Endothelial cell of umbilical vein (primary cell): ENCODE results near the gene ZBTB46. TPM values are rescaled to one million over a fixed set of nuclear protein-coding genes. Genes with fewer than 3 reads are reported as not detected.

Experiments used
- BruUV-seq: library from RNA; stranded (reverse); fragments of 400-500 nt; replicated peaks from 2 replicates; lab custom pipeline; 2021; lab: Mats Ljungman, UMichigan
- CTCF ChIA-PET: fragments of 300-600, 350-600 bp; sonication (Branson Sonifier 250); formaldehyde crosslinking; loops from one replicate; lab custom pipeline; 2021; ENCODE audit warnings: antibody characterized with exemption, inconsistent platforms; lab: Charles Lee
- POLR2A ChIA-PET: fragments of 300-600, 350-600 bp; sonication (Branson Sonifier 250); formaldehyde crosslinking; loops from one replicate; lab custom pipeline; 2021; ENCODE audit warnings: antibody characterized with exemption, inconsistent platforms; lab: Charles Lee
- DNase-seq: peaks from one replicate; pipeline ENCODE4 v3.0.0-alpha.2; 2011; ENCODE audit warnings: low read depth, low spot score
- FAIRE-seq: peaks from 2 replicates; lab custom pipeline; 2011; peaks lifted over from hg19 to GRCh38; lab: Jason Lieb, UNC
- H2AFZ ChIP-seq: 2 replicates; pipeline ENCODE4 v1.6.0; 2012; ENCODE audit warnings: low read depth, low read length, control low read depth, inconsistent platforms
- H3K27ac ChIP-seq: 2 replicates; pipeline ENCODE4 v1.5.1; 2011; ENCODE audit warnings: low read depth, mild to moderate bottlenecking, control low read depth, low read length, moderate library complexity; ENCODE audit not compliant: insufficient read depth
- H3K27me3 ChIP-seq, 2 experiments: 2 replicates each; pipeline versions ENCODE4 v1.6.0 to v1.6.1; 2011; ENCODE audit warnings: low read length in 2 of 2, mixed read lengths in 1 of 2; ENCODE audit not compliant: control insufficient read depth in 2 of 2, insufficient read depth in 2 of 2
- H3K36me3 ChIP-seq, 2 experiments: 2 replicates in 1 of 2; 3 replicates in 1 of 2; pipeline ENCODE4 v1.5.1; 2011; ENCODE audit warnings: low read length in 2 of 2, mild to moderate bottlenecking in 1 of 2, moderate library complexity in 1 of 2; ENCODE audit not compliant: control insufficient read depth in 2 of 2, insufficient read depth in 2 of 2; ENCODE audit errors: extremely low read depth in 1 of 2
- H3K4me1 ChIP-seq: 3 replicates; pipeline ENCODE4 v1.5.1; 2011; ENCODE audit warnings: mild to moderate bottlenecking, low read length; ENCODE audit not compliant: control insufficient read depth, insufficient read depth; ENCODE audit errors: extremely low read depth
- H3K4me2 ChIP-seq: 2 replicates; pipeline ENCODE4 v1.6.1; 2011; ENCODE audit warnings: low read length, control low read depth, mixed read lengths; ENCODE audit not compliant: insufficient read depth
- H3K4me3 ChIP-seq, 3 experiments: fragments of 200-600 bp in 1 of 3; sonication (generic), shearing (Covaris generic) in 1 of 3; replicated peaks in 1 of 3; 2 replicates each; pipeline ENCODE4 v1.5.1; 2011 to 2016; ENCODE audit warnings: control low read depth in 3 of 3, low read length in 3 of 3, mild to moderate bottlenecking in 2 of 3, inconsistent platforms in 1 of 3, low read depth in 1 of 3, moderate library complexity in 1 of 3; ENCODE audit not compliant: insufficient read depth in 1 of 3
- H3K79me2 ChIP-seq: 2 replicates; pipeline ENCODE4 v1.6.0; 2012; ENCODE audit warnings: low read length, inconsistent platforms; ENCODE audit not compliant: control insufficient read depth, insufficient read depth
- H3K9ac ChIP-seq: replicated peaks from 2 replicates; pipeline ENCODE3; 2011; ENCODE audit warnings: low read length, control low read depth; ENCODE audit not compliant: insufficient read depth; ENCODE audit errors: extremely low read depth
- H3K9me1 ChIP-seq: replicated peaks from 3 replicates; pipeline ENCODE4 v1.6.0; 2011; ENCODE audit warnings: mild to moderate bottlenecking, low read length; ENCODE audit not compliant: control insufficient read depth, insufficient read depth; ENCODE audit errors: extremely low read depth
- H3K9me3 ChIP-seq: replicated peaks from 2 replicates; pipeline ENCODE4 v1.5.1; 2012; ENCODE audit warnings: low read length, inconsistent platforms; ENCODE audit not compliant: control insufficient read depth, insufficient read depth
- H4K20me1 ChIP-seq: replicated peaks from 2 replicates; pipeline ENCODE3; 2011; ENCODE audit warnings: mild to moderate bottlenecking, low read length; ENCODE audit not compliant: control insufficient read depth, insufficient read depth; ENCODE audit errors: extremely low read depth
- EZH2 ChIP-seq: IDR thresholded peaks from 2 replicates; pipeline ENCODE4 v1.6.1; 2012; ENCODE audit warnings: borderline replicate concordance, low read depth, mild to moderate bottlenecking, moderate library complexity, low read length, inconsistent platforms; ENCODE audit not compliant: severe bottlenecking
- FOS ChIP-seq: IDR thresholded peaks from 2 replicates; pipeline ENCODE4 v1.6.1; 2011; ENCODE audit warnings: mild to moderate bottlenecking, low read length, moderate library complexity, borderline replicate concordance; ENCODE audit not compliant: insufficient read depth
- GATA2 ChIP-seq: IDR thresholded peaks from 2 replicates; pipeline ENCODE4 v1.7.0; 2011; ENCODE audit warnings: low read depth, mild to moderate bottlenecking, moderate library complexity, mixed read lengths, low read length; ENCODE audit not compliant: insufficient read length, insufficient read depth
- JUN ChIP-seq: IDR thresholded peaks from 2 replicates; pipeline ENCODE4 v1.6.1; 2011; ENCODE audit warnings: borderline replicate concordance, low read depth; ENCODE audit not compliant: insufficient read length, insufficient read depth
- MYC ChIP-seq: IDR thresholded peaks from one replicate; pipeline ENCODE4 v1.6.1; 2011; ENCODE audit warnings: mild to moderate bottlenecking, low read depth, low read length
- POLR2AphosphoS5 ChIP-seq: IDR thresholded peaks from 2 replicates; pipeline ENCODE4 v1.6.1; 2012; ENCODE audit warnings: low read depth, mild to moderate bottlenecking, control low read depth, low read length, moderate library complexity; ENCODE audit not compliant: insufficient read depth
- dilution Hi-C: fragments of 300-500 bp; cut with MboI; formaldehyde crosslinking; loops from one replicate; pipeline ENCODE4 v1.15.0; 2019; ENCODE audit warnings: low sequenced_read_pairs; ENCODE audit not compliant: extremely low pct_ligation_motif_present
- intact Hi-C: fragments of 100-400 bp; cut with micrococcal nuclease; formaldehyde crosslinking; loops from one replicate; pipeline ENCODE4 v1.10.0; 2022
- polyA plus RNA-seq, 4 experiments: library from polyadenylated mRNA; depleted of rRNA in 3 of 4; stranded (reverse) in 3 of 4; unstranded in 1 of 4; fragments of >200 nt; gene quantifications; 2 replicates each; pipeline versions ENCODE4 v1.2.1 to v1.2.3, GENCODE V29; 2011 to 2012; ENCODE audit warnings: missing spikeins in 1 of 4
- total RNA-seq: library from RNA; stranded (reverse); gene quantifications from 2 replicates; pipeline ENCODE4 v1.2.3, GENCODE V29; 2021
- TF ChIP-seq, protein P1 (sequence below): IDR thresholded peaks from 2 replicates; pipeline ENCODE4 v1.6.1; 2011; ENCODE audit not compliant: insufficient read depth, insufficient read length
- TF ChIP-seq, protein P2 (sequence below), 2 donors: IDR thresholded peaks; 1 replicate in 1 of 2; 2 replicates in 1 of 2; pipeline ENCODE4 v1.5.1; 2011; ENCODE audit warnings: low read length in 2 of 2, mild to moderate bottlenecking in 2 of 2, moderate library complexity in 2 of 2, control low read depth in 1 of 2, inconsistent platforms in 1 of 2, low read depth in 1 of 2; ENCODE audit not compliant: insufficient read depth in 1 of 2; ENCODE audit errors: extremely low read depth in 1 of 2

Gene ZBTB46
- total and polyA plus RNA-seq, 2 donors (not counting 3 experiments of a cell fraction or from before 2014, with no cell fraction given), result 1.3 to 7.1 TPM

DNA sequence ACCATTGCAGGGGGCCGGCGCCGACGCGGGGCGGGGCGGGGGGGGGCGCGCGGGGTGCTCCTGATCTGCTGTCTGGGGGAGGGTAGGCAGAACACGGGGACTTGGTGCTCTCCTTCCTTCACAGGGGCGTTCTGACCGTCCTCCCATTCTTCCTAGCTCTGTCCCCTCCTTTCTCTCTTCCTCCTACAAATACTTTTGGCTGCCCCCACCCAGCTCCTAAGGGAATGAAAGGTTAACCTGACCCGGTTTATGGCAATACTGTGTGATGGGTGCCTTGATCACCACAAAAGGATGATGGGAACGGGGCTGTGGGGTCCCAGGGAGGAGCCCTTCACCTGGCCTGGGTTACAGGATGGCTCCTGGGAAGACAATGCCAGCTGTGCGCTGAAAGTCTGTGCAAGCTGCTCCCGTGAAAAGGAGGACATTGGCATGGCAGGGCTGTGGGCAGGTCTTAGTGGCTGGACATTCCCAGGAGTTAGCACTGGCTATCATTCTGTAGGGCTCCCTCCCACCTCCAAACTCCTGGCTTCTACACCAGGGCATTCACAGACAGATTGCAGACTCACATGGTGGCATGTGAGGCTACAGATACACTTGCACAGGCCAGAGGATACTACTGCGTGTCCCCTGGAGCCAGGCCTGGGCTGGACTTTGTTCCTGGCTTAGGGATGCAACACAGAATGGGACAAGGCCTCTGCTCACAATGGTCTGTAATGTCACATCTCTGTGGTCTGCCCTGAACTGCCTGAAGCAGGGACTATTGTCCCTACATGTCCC is 32.1 kb upstream of the ZBTB46 start:
- ChIA-PET POLR2A (no interaction called here), CTCF (interaction anchor here (0.6 to 3.9 kb wide), 16 partner anchors 8 to 325 kb away, joined by 3 to 24 read pairs (median 6); partner anchors contain the start of genes ARFRP1, PTK6 and ZGPAT)
- dilution Hi-C loops (no loop called here), intact Hi-C loops (loop anchor here (5.0 kb wide), 1 partner anchor 36 kb away; no protein-coding TSS in a partner anchor)
- H3K9ac ChIP-seq, result peak overlapping the region; percentile 12
- H3K4me2 ChIP-seq, result peak overlapping the region; percentile 56
- peaks cover 18% of the 10 kb centered on the region for H3K4me1 ChIP-seq
- H3K79me2 ChIP-seq, result peaks cover 26% of the 10 kb centered on the region
- TF ChIP-seq, protein P1, sequence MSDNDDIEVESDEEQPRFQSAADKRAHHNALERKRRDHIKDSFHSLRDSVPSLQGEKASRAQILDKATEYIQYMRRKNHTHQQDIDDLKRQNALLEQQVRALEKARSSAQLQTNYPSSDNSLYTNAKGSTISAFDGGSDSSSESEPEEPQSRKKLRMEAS, result no peak
- H2AFZ ChIP-seq, result no peak overlapping the region
- no peak overlapping the region for H3K27ac ChIP-seq
- FAIRE-seq (no peak), DNase-seq (no peak)
- no peaks in the 10 kb centered on the region for H4K20me1 ChIP-seq
- no TSS peak for BruUV-seq
- no peak overlapping the region for H3K4me3 ChIP-seq
- H3K27me3 ChIP-seq, result no peaks in the 10 kb centered on the region
- peaks cover 0 to 4% of the 10 kb centered on the region in 2 experiments for H3K36me3 ChIP-seq
- H3K9me1 ChIP-seq, result no peaks in the 10 kb centered on the region
- H3K9me3 ChIP-seq, result no peaks in the 10 kb centered on the region

DNA sequence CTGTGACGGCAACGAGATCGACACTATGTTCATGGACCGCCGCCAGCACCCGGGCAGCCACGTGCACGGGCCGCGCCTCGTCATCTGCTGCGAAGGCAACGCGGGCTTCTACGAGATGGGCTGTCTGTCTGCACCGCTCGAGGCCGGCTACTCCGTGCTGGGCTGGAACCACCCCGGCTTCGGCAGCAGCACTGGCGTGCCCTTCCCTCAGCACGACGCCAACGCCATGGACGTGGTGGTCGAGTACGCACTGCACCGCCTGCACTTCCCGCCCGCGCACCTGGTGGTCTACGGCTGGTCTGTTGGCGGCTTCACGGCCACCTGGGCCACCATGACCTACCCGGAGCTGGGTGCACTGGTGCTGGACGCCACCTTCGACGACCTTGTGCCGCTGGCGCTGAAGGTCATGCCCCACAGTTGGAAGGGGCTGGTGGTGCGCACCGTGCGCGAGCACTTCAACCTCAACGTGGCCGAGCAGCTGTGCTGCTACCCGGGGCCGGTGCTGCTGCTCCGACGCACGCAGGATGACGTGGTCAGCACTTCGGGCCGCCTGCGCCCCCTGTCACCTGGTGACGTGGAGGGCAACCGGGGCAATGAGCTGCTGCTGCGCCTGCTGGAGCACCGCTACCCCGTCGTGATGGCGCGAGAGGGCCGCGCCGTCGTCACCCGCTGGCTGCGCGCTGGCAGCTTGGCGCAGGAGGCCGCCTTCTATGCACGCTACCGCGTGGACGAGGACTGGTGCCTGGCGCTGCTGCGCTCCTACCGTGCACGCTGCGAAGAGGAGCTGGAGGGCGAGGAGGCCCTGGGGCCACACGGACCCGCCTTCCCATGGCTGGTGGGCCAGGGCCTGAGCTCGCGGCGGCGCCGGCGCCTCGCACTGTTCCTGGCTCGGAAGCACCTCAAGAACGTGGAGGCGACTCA is 31.2 kb upstream of the ZBTB46 start:
- dilution Hi-C loops, result no loop called here
- POLR2A ChIA-PET, result no interaction called here
- Histone ChIP-seq H3K9me1 (no peaks in the 10 kb centered on the region), H2AFZ (no peak overlapping the region), H3K36me3 (peaks cover 0 to 4% of the 10 kb centered on the region in 2 experiments), H3K4me2 (no peak overlapping the region), H4K20me1 (no peaks in the 10 kb centered on the region), H3K4me1 (peaks cover 22% of the 10 kb centered on the region), H3K79me2 (peaks cover 18% of the 10 kb centered on the region), H3K27ac (no peak overlapping the region), H3K4me3 (no peak overlapping the region), H3K27me3 (no peaks in the 10 kb centered on the region), H3K9ac (no peak overlapping the region), H3K9me3 (no peaks in the 10 kb centered on the region)
- CTCF ChIA-PET, result interaction anchor here (1.1 to 3.9 kb wide), 4 partner anchors 76 to 325 kb away, joined by 3 to 24 read pairs (median 5); partner anchors contain the start of gene PTK6
- intact Hi-C loops, result loop anchor here (5.0 kb wide), 1 partner anchor 35 kb away; no protein-coding TSS in a partner anchor
- DNase-seq (no peak), FAIRE-seq (no peak)
- BruUV-seq, result no TSS peak
- TF ChIP-seq, protein P2, sequence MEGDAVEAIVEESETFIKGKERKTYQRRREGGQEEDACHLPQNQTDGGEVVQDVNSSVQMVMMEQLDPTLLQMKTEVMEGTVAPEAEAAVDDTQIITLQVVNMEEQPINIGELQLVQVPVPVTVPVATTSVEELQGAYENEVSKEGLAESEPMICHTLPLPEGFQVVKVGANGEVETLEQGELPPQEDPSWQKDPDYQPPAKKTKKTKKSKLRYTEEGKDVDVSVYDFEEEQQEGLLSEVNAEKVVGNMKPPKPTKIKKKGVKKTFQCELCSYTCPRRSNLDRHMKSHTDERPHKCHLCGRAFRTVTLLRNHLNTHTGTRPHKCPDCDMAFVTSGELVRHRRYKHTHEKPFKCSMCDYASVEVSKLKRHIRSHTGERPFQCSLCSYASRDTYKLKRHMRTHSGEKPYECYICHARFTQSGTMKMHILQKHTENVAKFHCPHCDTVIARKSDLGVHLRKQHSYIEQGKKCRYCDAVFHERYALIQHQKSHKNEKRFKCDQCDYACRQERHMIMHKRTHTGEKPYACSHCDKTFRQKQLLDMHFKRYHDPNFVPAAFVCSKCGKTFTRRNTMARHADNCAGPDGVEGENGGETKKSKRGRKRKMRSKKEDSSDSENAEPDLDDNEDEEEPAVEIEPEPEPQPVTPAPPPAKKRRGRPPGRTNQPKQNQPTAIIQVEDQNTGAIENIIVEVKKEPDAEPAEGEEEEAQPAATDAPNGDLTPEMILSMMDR (IDR thresholded peaks at IDR 0.05; ENCODE audit: extremely low read depth in 1 of 2, insufficient read depth in 1 of 2, low read depth in 1 of 2, low read length in 2 of 2), result no peak
- TF ChIP-seq MYC (no peak), POLR2AphosphoS5 (no peak), GATA2 (no peak), FOS (no peak), EZH2 (no peak), JUN (no peak)
